ENCODE results near the gene LRP8. TPM values are rescaled to one million over a fixed set of nuclear protein-coding genes. Genes with fewer than 3 reads are reported as not detected.

Gene LRP8
- total RNA-seq, 1 experiment from 2014 or later = 56.3 TPM

DNA sequence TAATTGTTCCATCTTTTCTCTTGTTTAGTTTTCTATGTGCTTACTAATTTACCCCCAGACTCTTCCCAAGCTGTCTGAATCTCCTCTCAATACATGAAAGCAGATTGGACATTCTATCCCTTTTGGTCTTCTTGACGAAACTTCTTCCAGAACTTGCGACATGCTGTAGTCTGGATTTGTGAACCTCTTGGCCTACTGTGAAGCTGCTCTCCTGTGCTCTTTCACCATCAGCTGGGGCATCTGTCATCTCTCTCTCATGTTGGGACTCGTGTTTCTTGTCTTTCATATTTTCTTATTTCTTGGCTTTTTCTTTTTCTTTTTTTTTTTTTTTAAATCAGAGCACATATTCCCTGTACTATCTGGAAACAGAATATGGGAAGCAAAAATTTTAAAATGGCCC is 124.4 kb downstream of the LRP8 start (continued):
- no peak for TF ChIP-seq EGR1 (IDR thresholded peaks at IDR 0.05; ENCODE audit: low read depth)
- TF ChIP-seq ZNF274 (IDR thresholded peaks at IDR 0.05; ENCODE audit: low read depth, low read length) = no peak
- TF ChIP-seq ATF3 (IDR thresholded peaks at IDR 0.05) = no peak
- TF ChIP-seq SP1 (IDR thresholded peaks at IDR 0.05; ENCODE audit: low read depth) = no peak
- TF ChIP-seq CEBPB (IDR thresholded peaks at IDR 0.05; ENCODE audit: low read depth) = no peak
- TF ChIP-seq CBX3 (IDR thresholded peaks at IDR 0.05; ENCODE audit: low read depth) = no peak
- no peak for TF ChIP-seq FOSL1 (IDR thresholded peaks at IDR 0.05; ENCODE audit: low read depth)
- TF ChIP-seq, protein P1, sequence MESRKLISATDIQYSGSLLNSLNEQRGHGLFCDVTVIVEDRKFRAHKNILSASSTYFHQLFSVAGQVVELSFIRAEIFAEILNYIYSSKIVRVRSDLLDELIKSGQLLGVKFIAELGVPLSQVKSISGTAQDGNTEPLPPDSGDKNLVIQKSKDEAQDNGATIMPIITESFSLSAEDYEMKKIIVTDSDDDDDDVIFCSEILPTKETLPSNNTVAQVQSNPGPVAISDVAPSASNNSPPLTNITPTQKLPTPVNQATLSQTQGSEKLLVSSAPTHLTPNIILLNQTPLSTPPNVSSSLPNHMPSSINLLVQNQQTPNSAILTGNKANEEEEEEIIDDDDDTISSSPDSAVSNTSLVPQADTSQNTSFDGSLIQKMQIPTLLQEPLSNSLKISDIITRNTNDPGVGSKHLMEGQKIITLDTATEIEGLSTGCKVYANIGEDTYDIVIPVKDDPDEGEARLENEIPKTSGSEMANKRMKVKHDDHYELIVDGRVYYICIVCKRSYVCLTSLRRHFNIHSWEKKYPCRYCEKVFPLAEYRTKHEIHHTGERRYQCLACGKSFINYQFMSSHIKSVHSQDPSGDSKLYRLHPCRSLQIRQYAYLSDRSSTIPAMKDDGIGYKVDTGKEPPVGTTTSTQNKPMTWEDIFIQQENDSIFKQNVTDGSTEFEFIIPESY (IDR thresholded peaks at IDR 0.05; ENCODE audit: extremely low read depth, insufficient replicate concordance, low read length) = no peak
- TF ChIP-seq POLR2A (IDR thresholded peaks at IDR 0.05; ENCODE audit: borderline replicate concordance, extremely low read depth, insufficient read depth, insufficient read length) = no peak
- no peak for TF ChIP-seq JUND (IDR thresholded peaks at IDR 0.05)
- no peak for TF ChIP-seq MAX (IDR thresholded peaks at IDR 0.05)
- no peak for TF ChIP-seq POLR2AphosphoS5 (IDR thresholded peaks at IDR 0.05; ENCODE audit: low read depth, low read length)

DNA sequence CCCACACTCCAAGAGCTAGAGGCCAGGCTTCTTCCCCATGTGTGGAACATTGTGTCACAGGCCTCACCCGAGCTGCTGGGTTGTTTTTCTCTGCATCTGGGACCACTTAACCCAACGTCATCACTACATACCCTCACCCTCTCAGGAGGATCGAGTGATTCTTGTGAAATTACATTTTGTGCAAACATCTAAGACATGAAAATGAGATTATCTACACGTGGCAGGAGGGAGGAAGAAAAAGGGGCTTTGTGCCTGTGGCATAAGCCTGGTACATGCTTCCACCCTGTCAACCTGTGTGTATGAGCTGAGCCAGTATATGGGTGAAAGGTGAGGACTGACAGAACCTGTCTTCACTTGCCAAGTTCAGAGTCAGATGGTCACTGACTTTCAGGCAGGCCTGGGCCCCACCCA is 129.6 kb downstream of the LRP8 start:
- DNase-seq (ENCODE audit: low read depth, low spot score) = no peak
- BruUV-seq (replicated peaks) = no TSS peak
- ChIA-PET POLR2A (no interaction called here), CTCF (interaction anchor here (0.5 kb wide), 1 partner anchor 34 kb away, joined by 3 read pairs; no protein-coding TSS in a partner anchor), RAD21 (ENCODE audit: low non-redundant PET in 1 of 2, low total read pairs in 2 of 2, uncharacterized antibody in 2 of 2, unreplicated experiment in 2 of 2) (no interaction called here)
- no peak overlapping the region for H2AFZ ChIP-seq (ENCODE audit: low read depth, low read length, poor library complexity, severe bottlenecking)
- peaks cover 10 to 24% of the 10 kb centered on the region in 2 experiments for H3K4me1 ChIP-seq (ENCODE audit: control insufficient read depth in 1 of 2, insufficient read depth in 2 of 2, low read length in 2 of 2)
- intact Hi-C loops (cut with micrococcal nuclease) = no loop called here
- no peaks in the 10 kb centered on the region for H4K20me1 ChIP-seq (ENCODE audit: insufficient read depth)
- H3K9me2 ChIP-seq (ENCODE audit: insufficient read depth) = no peaks in the 10 kb centered on the region
- H3K36me3 ChIP-seq (ENCODE audit: control insufficient read depth in 1 of 2, insufficient read depth in 2 of 2, low read length in 2 of 2) = peaks cover 6 to 11% of the 10 kb centered on the region in 2 experiments; a peak in 3 of 4 replicates
- H3K9ac ChIP-seq (ENCODE audit: low read length) = peak overlapping the region; percentile 91; the same call in 1 of the 2 replicates
- H3K27me3 ChIP-seq (ENCODE audit: insufficient read depth, low read length) = no peaks in the 10 kb centered on the region
- no peak for ATAC-seq
- H3K27ac ChIP-seq (ENCODE audit: low read depth, low read length) = no peak overlapping the region
- peak overlapping the region; percentile 66 to 83 for H3K4me3 ChIP-seq (replicated peaks in 1 of 2; ENCODE audit: low read depth in 1 of 2, low read length in 2 of 2)
- no peaks in the 10 kb centered on the region for H3K9me3 ChIP-seq (ENCODE audit: control insufficient read depth in 1 of 2, insufficient read depth in 1 of 2, low read depth in 1 of 2, low read length in 2 of 2)
- H3K79me2 ChIP-seq (ENCODE audit: insufficient read depth, low read length) = peaks cover 18% of the 10 kb centered on the region
- no peak for TF ChIP-seq ATF3 (IDR thresholded peaks at IDR 0.05)
- no peak for TF ChIP-seq SP1 (IDR thresholded peaks at IDR 0.05; ENCODE audit: low read depth)
- no peak for TF ChIP-seq MAX (IDR thresholded peaks at IDR 0.05)
- TF ChIP-seq ZNF274 (IDR thresholded peaks at IDR 0.05; ENCODE audit: low read depth, low read length) = no peak
- TF ChIP-seq POLR2A (IDR thresholded peaks at IDR 0.05; ENCODE audit: borderline replicate concordance, extremely low read depth, insufficient read depth, insufficient read length) = no peak
- no peak for TF ChIP-seq ELF1 (IDR thresholded peaks at IDR 0.05; ENCODE audit: borderline replicate concordance, low read depth)
- TF ChIP-seq TCF7L2 (IDR thresholded peaks at IDR 0.05; ENCODE audit: borderline replicate concordance, extremely low read depth, insufficient read depth, insufficient read length) = no peak
- no peak for TF ChIP-seq FOSL1 (IDR thresholded peaks at IDR 0.05; ENCODE audit: low read depth)
- no peak for TF ChIP-seq YY1 (IDR thresholded peaks at IDR 0.05; ENCODE audit: extremely low read depth, insufficient replicate concordance, low read depth, low read length)
- no peak for TF ChIP-seq REST (IDR thresholded peaks at IDR 0.05; ENCODE audit: low read depth)
- no peak for TF ChIP-seq ZFX (IDR thresholded peaks at IDR 0.05)
- peak overlapping the region; percentile 93 for H3K4me2 ChIP-seq (ENCODE audit: low read length)
